Measurements from ENCODE around the gene FYN. TPM values are rescaled to one million over a fixed set of nuclear protein-coding genes. Genes with fewer than 3 reads are reported as not detected.

The FYN gene
- polyA plus RNA-seq, 1 donor (not counting 4 experiments of a cell fraction or from before 2014, with no cell fraction given): 24.7 TPM

DNA sequence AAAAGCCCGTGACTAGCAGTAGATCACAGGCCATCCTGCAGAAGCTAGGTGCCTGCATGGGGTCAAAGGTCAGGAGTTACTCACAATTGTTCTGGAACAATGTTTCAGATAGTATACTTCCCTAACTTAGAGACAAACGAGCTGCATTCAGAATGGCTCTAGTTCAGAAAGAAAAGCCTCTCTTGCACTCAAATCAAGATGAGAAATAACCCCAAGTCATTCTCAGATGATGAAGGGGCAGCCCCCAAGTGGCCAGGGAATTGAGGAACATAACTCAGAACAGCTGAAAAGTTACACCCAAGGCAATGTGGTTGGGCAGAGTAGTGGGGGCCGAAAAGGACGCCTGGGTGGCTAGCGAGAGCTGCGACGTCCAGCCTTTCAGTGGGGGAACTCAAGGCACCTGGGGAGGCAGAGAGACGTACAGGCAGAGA is 27.8 kb downstream of the FYN start:
- H3K27ac ChIP-seq (ENCODE audit: control insufficient read depth, insufficient read depth, low read length): no peak overlapping the region
- H3K4me2 ChIP-seq (ENCODE audit: control insufficient read depth, extremely low read depth, insufficient read depth, low read depth, low read length): no peak overlapping the region
- no peak overlapping the region for H3K4me3 ChIP-seq (ENCODE audit: control insufficient read depth in 2 of 3, extremely low read depth in 1 of 3, insufficient read depth in 2 of 3, low read depth in 1 of 3, low read length in 3 of 3)
- dilution Hi-C loops (cut with MboI; ENCODE audit: extremely low pct_ligation_motif_present, low sequenced_read_pairs): no loop called here
- H3K4me1 ChIP-seq (ENCODE audit: control insufficient read depth, extremely low read depth, insufficient read depth, low read length): no peaks in the 10 kb centered on the region
- peaks cover 1 to 5% of the 10 kb centered on the region in 2 experiments for H3K36me3 ChIP-seq (ENCODE audit: control insufficient read depth in 2 of 2, extremely low read depth in 1 of 2, insufficient read depth in 2 of 2, low read length in 2 of 2)
- H2AFZ ChIP-seq (ENCODE audit: control insufficient read depth, low read length): no peak overlapping the region
- TF ChIP-seq EZH2 (IDR thresholded peaks at IDR 0.05; ENCODE audit: low read length): no peak
- TF ChIP-seq, protein P1, sequence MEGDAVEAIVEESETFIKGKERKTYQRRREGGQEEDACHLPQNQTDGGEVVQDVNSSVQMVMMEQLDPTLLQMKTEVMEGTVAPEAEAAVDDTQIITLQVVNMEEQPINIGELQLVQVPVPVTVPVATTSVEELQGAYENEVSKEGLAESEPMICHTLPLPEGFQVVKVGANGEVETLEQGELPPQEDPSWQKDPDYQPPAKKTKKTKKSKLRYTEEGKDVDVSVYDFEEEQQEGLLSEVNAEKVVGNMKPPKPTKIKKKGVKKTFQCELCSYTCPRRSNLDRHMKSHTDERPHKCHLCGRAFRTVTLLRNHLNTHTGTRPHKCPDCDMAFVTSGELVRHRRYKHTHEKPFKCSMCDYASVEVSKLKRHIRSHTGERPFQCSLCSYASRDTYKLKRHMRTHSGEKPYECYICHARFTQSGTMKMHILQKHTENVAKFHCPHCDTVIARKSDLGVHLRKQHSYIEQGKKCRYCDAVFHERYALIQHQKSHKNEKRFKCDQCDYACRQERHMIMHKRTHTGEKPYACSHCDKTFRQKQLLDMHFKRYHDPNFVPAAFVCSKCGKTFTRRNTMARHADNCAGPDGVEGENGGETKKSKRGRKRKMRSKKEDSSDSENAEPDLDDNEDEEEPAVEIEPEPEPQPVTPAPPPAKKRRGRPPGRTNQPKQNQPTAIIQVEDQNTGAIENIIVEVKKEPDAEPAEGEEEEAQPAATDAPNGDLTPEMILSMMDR (optimal IDR thresholded peaks at IDR 0.05 in 1 of 3, IDR thresholded peaks at IDR 0.05 in 1 of 3, conservative IDR thresholded peaks at IDR 0.05 in 1 of 3; ENCODE audit: extremely low read depth in 1 of 3, insufficient read depth in 2 of 3, low read length in 3 of 3): no peak
- FAIRE-seq (no peak), DNase-seq (ENCODE audit: low read depth, low spot score) (no peak)
- H3K9me1 ChIP-seq (ENCODE audit: control insufficient read depth, extremely low read depth, insufficient read depth, low read length): no peaks in the 10 kb centered on the region
- no peaks in the 10 kb centered on the region for H3K9me3 ChIP-seq (ENCODE audit: control insufficient read depth, low read depth, low read length)
- no peaks in the 10 kb centered on the region for H3K27me3 ChIP-seq (ENCODE audit: control insufficient read depth, extremely low read depth, insufficient read depth, low read length)
- H3K9ac ChIP-seq (ENCODE audit: control insufficient read depth, extremely low read depth, insufficient read depth, low read length): no peak overlapping the region
- H3K79me2 ChIP-seq (ENCODE audit: control insufficient read depth, insufficient read depth, low read length): peaks cover 8% of the 10 kb centered on the region
- H4K20me1 ChIP-seq (ENCODE audit: control insufficient read depth, extremely low read depth, insufficient read depth, low read length): no peaks in the 10 kb centered on the region

DNA sequence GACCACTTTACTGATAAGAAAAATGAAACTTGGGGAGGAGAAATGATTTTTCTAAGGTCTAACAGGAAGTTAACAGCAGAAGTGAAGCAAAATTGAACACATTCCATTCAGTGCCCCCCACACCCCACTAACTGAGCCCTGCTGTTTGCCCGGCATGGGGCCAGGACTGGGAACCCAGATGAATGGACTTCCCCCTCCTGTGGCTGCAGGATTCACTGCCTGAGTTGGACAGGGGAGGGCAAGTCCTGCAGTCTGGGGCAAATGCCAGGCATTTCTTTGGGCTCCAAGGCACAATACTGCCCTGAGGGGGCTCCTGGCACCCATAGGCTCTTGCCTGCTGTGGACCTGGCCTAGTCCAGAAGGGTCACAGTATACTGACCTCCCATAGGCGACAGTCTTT is 28.3 kb downstream of the FYN start:
- Histone ChIP-seq H2AFZ (ENCODE audit: control insufficient read depth, low read length) (no peak overlapping the region), H3K4me1 (ENCODE audit: control insufficient read depth, extremely low read depth, insufficient read depth, low read length) (no peaks in the 10 kb centered on the region), H3K36me3 (ENCODE audit: control insufficient read depth in 2 of 2, extremely low read depth in 1 of 2, insufficient read depth in 2 of 2, low read length in 2 of 2) (peaks cover 1 to 5% of the 10 kb centered on the region in 2 experiments), H3K27ac (ENCODE audit: control insufficient read depth, insufficient read depth, low read length) (no peak overlapping the region), H3K27me3 (ENCODE audit: control insufficient read depth, extremely low read depth, insufficient read depth, low read length) (no peaks in the 10 kb centered on the region), H3K4me3 (ENCODE audit: control insufficient read depth in 2 of 3, extremely low read depth in 1 of 3, insufficient read depth in 2 of 3, low read depth in 1 of 3, low read length in 3 of 3) (no peak overlapping the region), H3K9me1 (ENCODE audit: control insufficient read depth, extremely low read depth, insufficient read depth, low read length) (no peaks in the 10 kb centered on the region), H3K9ac (ENCODE audit: control insufficient read depth, extremely low read depth, insufficient read depth, low read length) (no peak overlapping the region), H4K20me1 (ENCODE audit: control insufficient read depth, extremely low read depth, insufficient read depth, low read length) (no peaks in the 10 kb centered on the region), H3K79me2 (ENCODE audit: control insufficient read depth, insufficient read depth, low read length) (peaks cover 6% of the 10 kb centered on the region), H3K9me3 (ENCODE audit: control insufficient read depth, low read depth, low read length) (no peaks in the 10 kb centered on the region), H3K4me2 (ENCODE audit: control insufficient read depth, extremely low read depth, insufficient read depth, low read depth, low read length) (no peak overlapping the region)
- FAIRE-seq (no peak), DNase-seq (ENCODE audit: low read depth, low spot score) (no peak)
- dilution Hi-C loops (cut with MboI; ENCODE audit: extremely low pct_ligation_motif_present, low sequenced_read_pairs): no loop called here
- TF ChIP-seq EZH2 (IDR thresholded peaks at IDR 0.05; ENCODE audit: low read length): no peak
- TF ChIP-seq, protein P1 (optimal IDR thresholded peaks at IDR 0.05 in 1 of 3, IDR thresholded peaks at IDR 0.05 in 1 of 3, conservative IDR thresholded peaks at IDR 0.05 in 1 of 3; ENCODE audit: extremely low read depth in 1 of 3, insufficient read depth in 2 of 3, low read length in 3 of 3): no peak
